Caco-2 (cell line): ENCODE data around the gene ADGRD1. TPM values are rescaled to one million over a fixed set of nuclear protein-coding genes. Genes with fewer than 3 reads are reported as not detected.

Source experiments
- BruUV-seq: library from RNA; stranded (reverse); fragments of 400-500 nt; replicated peaks from 2 replicates; lab custom pipeline; 2021; lab: Mats Ljungman, UMichigan
- CTCF ChIA-PET: fragments of 300-600 bp; sonication (Branson Sonifier 250); formaldehyde crosslinking; loops from one replicate; lab custom pipeline; 2022; ENCODE audit warnings: antibody characterized with exemption; lab: Charles Lee
- POLR2A ChIA-PET: fragments of 300-600 bp; sonication (Branson Sonifier 250); formaldehyde crosslinking; loops from one replicate; lab custom pipeline; 2022; ENCODE audit warnings: antibody characterized with exemption; lab: Charles Lee
- DNase-seq, 2 experiments: peaks; one replicate each; pipeline versions ENCODE4 v3.0.0 to v3.0.0-alpha.2; 2020 to 2022
- H3K27me3 ChIP-seq: replicated peaks from 2 replicates; pipeline ENCODE4 v1.6.0; 2011; ENCODE audit warnings: low read length; ENCODE audit not compliant: control insufficient read depth, insufficient read depth
- H3K36me3 ChIP-seq: 2 replicates; pipeline ENCODE4 v1.5.1; 2011; ENCODE audit warnings: low read length; ENCODE audit not compliant: control insufficient read depth, insufficient read depth
- H3K4me1 ChIP-seq: fragments of 250-450 bp; sonication (Bioruptor Pico); 2 replicates; pipeline ENCODE4 v1.5.1; 2020; ENCODE audit warnings: mild to moderate bottlenecking
- H3K4me3 ChIP-seq: 2 replicates; pipeline ENCODE4 v1.5.1; 2011; ENCODE audit warnings: low read depth, mild to moderate bottlenecking, control low read depth, low read length
- H3K9me3 ChIP-seq: fragments of 250-450 bp; sonication (Bioruptor Pico); 2 replicates; pipeline ENCODE4 v1.5.1; 2020; ENCODE audit warnings: mild to moderate bottlenecking, moderate library complexity
- H3K27ac Mint-ChIP-seq: one replicate; pipeline ENCODE4 v1.8.0; 2022; ENCODE audit warnings: mixed read lengths; ENCODE audit not compliant: unreplicated experiment
- H3K27me3 Mint-ChIP-seq: one replicate; pipeline ENCODE4 v1.8.0; 2022; ENCODE audit warnings: mixed read lengths; ENCODE audit not compliant: insufficient read depth, unreplicated experiment
- H3K36me3 Mint-ChIP-seq: one replicate; pipeline ENCODE4 v1.8.0; 2022; ENCODE audit warnings: mild to moderate bottlenecking, mixed read lengths; ENCODE audit not compliant: insufficient read depth, unreplicated experiment
- H3K4me1 Mint-ChIP-seq: one replicate; pipeline ENCODE4 v1.8.0; 2022; ENCODE audit warnings: low read depth, mixed read lengths; ENCODE audit not compliant: unreplicated experiment
- H3K4me3 Mint-ChIP-seq: one replicate; pipeline ENCODE4 v1.8.0; 2022; ENCODE audit warnings: mild to moderate bottlenecking, moderate library complexity, mixed read lengths; ENCODE audit not compliant: unreplicated experiment
- H3K9me3 Mint-ChIP-seq: one replicate; pipeline ENCODE4 v1.8.0; 2022; ENCODE audit warnings: mixed read lengths; ENCODE audit not compliant: unreplicated experiment
- intact Hi-C: fragments of 100-400 bp; cut with micrococcal nuclease; formaldehyde crosslinking; loops from one replicate; pipeline ENCODE4 v1.10.0; 2022; ENCODE audit not compliant: unreplicated experiment
- total RNA-seq: library from RNA; stranded (reverse); gene quantifications from 2 replicates; pipeline ENCODE4 v1.2.3, GENCODE V29; 2022
- TF ChIP-seq, protein P1 (sequence below), 2 experiments: fragments of 200-600 bp in 1 of 2; IDR thresholded peaks; 1 replicate in 1 of 2; 2 replicates in 1 of 2; pipeline versions ENCODE4 v1.5.1 to v1.8.0; 2011 to 2022; ENCODE audit warnings: antibody characterized with exemption in 1 of 2, control low read depth in 1 of 2, inconsistent platforms in 1 of 2, low read depth in 1 of 2, low read length in 1 of 2, mild to moderate bottlenecking in 1 of 2, moderate library complexity in 1 of 2; ENCODE audit not compliant: insufficient read depth in 1 of 2, severe bottlenecking in 1 of 2, unreplicated experiment in 1 of 2

Gene ADGRD1
- total RNA-seq, 1 experiment from 2014 or later, result 3.6 TPM

DNA sequence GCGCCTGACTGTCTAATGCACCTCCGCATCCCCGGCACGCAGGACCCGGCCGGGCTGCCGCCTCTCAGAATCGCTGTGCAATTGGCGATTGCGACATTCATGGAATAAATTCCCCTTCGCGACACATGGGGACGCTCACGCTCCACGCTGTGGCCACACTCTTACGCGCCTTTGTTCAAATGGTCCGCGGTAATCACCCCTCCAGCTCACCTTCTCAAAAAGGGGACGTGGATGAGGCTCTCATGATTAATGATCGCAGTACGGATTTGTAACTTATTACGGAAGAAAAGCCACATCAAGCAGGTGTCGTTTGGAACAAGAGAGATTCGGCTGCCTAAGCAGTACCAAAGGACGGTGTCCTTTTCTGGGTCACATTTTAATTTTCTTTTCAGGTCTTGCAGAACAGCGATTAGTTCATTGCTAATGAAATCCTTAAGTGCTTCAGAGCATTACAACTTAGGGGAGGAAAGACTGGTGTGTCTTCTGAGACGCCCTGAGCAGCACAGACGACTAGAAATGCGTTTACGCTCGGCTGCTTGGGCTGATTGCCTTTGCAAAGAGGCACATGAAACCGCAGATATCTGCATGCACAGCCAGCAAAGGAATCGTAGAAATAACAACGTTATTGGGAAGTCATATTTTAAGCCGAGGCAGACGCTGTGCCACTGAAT, 37.3 kb upstream of the ADGRD1 start:
- Histone ChIP-seq H3K27me3 (no peaks in the 10 kb centered on the region), H3K4me3 (no peak overlapping the region), H3K36me3 (no peaks in the 10 kb centered on the region), H3K4me1 (no peaks in the 10 kb centered on the region), H3K9me3 (peaks cover 10% of the 10 kb centered on the region; the same call in 1 of the 2 replicates)
- H3K9me3 Mint-ChIP-seq, result peaks cover 10% of the 10 kb centered on the region
- TF ChIP-seq, protein P1, sequence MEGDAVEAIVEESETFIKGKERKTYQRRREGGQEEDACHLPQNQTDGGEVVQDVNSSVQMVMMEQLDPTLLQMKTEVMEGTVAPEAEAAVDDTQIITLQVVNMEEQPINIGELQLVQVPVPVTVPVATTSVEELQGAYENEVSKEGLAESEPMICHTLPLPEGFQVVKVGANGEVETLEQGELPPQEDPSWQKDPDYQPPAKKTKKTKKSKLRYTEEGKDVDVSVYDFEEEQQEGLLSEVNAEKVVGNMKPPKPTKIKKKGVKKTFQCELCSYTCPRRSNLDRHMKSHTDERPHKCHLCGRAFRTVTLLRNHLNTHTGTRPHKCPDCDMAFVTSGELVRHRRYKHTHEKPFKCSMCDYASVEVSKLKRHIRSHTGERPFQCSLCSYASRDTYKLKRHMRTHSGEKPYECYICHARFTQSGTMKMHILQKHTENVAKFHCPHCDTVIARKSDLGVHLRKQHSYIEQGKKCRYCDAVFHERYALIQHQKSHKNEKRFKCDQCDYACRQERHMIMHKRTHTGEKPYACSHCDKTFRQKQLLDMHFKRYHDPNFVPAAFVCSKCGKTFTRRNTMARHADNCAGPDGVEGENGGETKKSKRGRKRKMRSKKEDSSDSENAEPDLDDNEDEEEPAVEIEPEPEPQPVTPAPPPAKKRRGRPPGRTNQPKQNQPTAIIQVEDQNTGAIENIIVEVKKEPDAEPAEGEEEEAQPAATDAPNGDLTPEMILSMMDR (IDR thresholded peaks at IDR 0.05; ENCODE audit: insufficient read depth in 1 of 2, low read depth in 1 of 2, low read length in 1 of 2, severe bottlenecking in 1 of 2, unreplicated experiment in 1 of 2), result peak; percentile 93
- DNase-seq, result peak; percentile 53 to 66
- no TSS peak for BruUV-seq
- ChIA-PET CTCF (interaction anchor here (0.5 to 2.5 kb wide), 2 partner anchors 10 to 216 kb away, joined by 3 to 28 read pairs; no protein-coding TSS in a partner anchor), POLR2A (no interaction called here)
- intact Hi-C loops, result loop anchor here (1.0 to 5.0 kb wide), 4 partner anchors 156 to 536 kb away; no protein-coding TSS in a partner anchor
- peaks cover 7% of the 10 kb centered on the region for H3K4me1 Mint-ChIP-seq
- H3K4me3 Mint-ChIP-seq, result peak overlapping the region; percentile 22
- no peak overlapping the region for H3K27ac Mint-ChIP-seq
- H3K27me3 Mint-ChIP-seq, result peaks cover 18% of the 10 kb centered on the region
- H3K36me3 Mint-ChIP-seq, result no peaks in the 10 kb centered on the region

GRCh38 chr12:130917607-130918006, 36.1 kb upstream of the ADGRD1 start:
- Mint-ChIP-seq H3K4me1 (peaks cover 7% of the 10 kb centered on the region), H3K27ac (no peak overlapping the region), H3K9me3 (no peaks in the 10 kb centered on the region), H3K36me3 (no peaks in the 10 kb centered on the region), H3K4me3 (no peak overlapping the region), H3K27me3 (peaks cover 27% of the 10 kb centered on the region)
- no peak overlapping the region for H3K4me3 ChIP-seq
- DNase-seq, result no peak
- BruUV-seq, result no TSS peak
- ChIA-PET POLR2A (no interaction called here), CTCF (interaction anchor here (2.5 kb wide), 1 partner anchor 215 kb away, joined by 28 read pairs; no protein-coding TSS in a partner anchor)
- no peaks in the 10 kb centered on the region for H3K9me3 ChIP-seq
- TF ChIP-seq, protein P1 (IDR thresholded peaks at IDR 0.05; ENCODE audit: insufficient read depth in 1 of 2, low read depth in 1 of 2, low read length in 1 of 2, severe bottlenecking in 1 of 2, unreplicated experiment in 1 of 2), result no peak
- H3K36me3 ChIP-seq, result no peaks in the 10 kb centered on the region
- no peaks in the 10 kb centered on the region for H3K4me1 ChIP-seq
- intact Hi-C loops, result loop anchor here (2.0 to 5.0 kb wide), 2 partner anchors 157 to 535 kb away; no protein-coding TSS in a partner anchor
- H3K27me3 ChIP-seq, result no peaks in the 10 kb centered on the region; the same call in 1 of the 2 replicates

DNA sequence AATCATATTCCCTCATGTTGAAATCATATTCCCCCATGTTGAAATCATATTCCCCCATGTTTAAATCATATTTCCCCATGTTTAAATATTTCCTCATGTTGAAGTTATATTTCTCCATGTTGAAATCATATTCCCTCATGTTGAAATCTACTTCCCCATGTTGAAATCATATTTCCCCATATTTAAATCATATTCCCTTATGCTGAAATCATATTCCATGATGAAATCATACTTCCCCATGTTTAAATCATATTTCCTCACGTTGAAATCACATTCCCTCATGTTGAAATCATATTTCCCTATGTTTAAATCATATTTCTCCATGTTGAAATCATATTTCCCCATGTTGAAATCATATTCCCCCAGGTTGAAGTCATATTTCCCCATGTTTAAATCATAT, 34.6 kb upstream of the ADGRD1 start:
- ChIA-PET POLR2A (no interaction called here), CTCF (no interaction called here)
- BruUV-seq, result no TSS peak
- Mint-ChIP-seq H3K36me3 (no peaks in the 10 kb centered on the region), H3K9me3 (no peaks in the 10 kb centered on the region), H3K27ac (no peak overlapping the region), H3K4me3 (no peak overlapping the region), H3K4me1 (peaks cover 7% of the 10 kb centered on the region), H3K27me3 (peaks cover 32% of the 10 kb centered on the region)
- H3K4me1 ChIP-seq, result no peaks in the 10 kb centered on the region
- no peaks in the 10 kb centered on the region; the same call in 1 of the 2 replicates for H3K27me3 ChIP-seq
- H3K9me3 ChIP-seq, result no peaks in the 10 kb centered on the region
- DNase-seq, result no peak
- intact Hi-C loops, result loop anchor here (5.0 kb wide), 1 partner anchor 533 kb away; no protein-coding TSS in a partner anchor
- TF ChIP-seq, protein P1 (IDR thresholded peaks at IDR 0.05; ENCODE audit: insufficient read depth in 1 of 2, low read depth in 1 of 2, low read length in 1 of 2, severe bottlenecking in 1 of 2, unreplicated experiment in 1 of 2), result no peak
- no peak overlapping the region for H3K4me3 ChIP-seq
- H3K36me3 ChIP-seq, result no peaks in the 10 kb centered on the region
